Suprapubic skin (tissue), 4 donors: ENCODE measurements around the gene AKT1.

Experiments used
- CTCF ChIP-seq, 2 donors: fragments of 200-600 bp in 1 of 2; fragments of 450-650 bp in 1 of 2; sonication (generic) in 1 of 2; IDR thresholded peaks; one replicate each; pipeline ENCODE4 v1.5.1; 2016 to 2019; ENCODE audit warnings: antibody characterized with exemption in 2 of 2, mild to moderate bottlenecking in 1 of 2, moderate library complexity in 1 of 2
- POLR2A ChIP-seq, 2 donors: fragments of 450-650 bp; IDR thresholded peaks; one replicate each; pipeline ENCODE4 v1.6.1; 2017; ENCODE audit warnings: antibody characterized with exemption in 2 of 2, mild to moderate bottlenecking in 2 of 2, moderate library complexity in 2 of 2
- POLR2AphosphoS5 ChIP-seq, 3 donors: sonication (generic); formaldehyde crosslinking; IDR thresholded peaks; one replicate each; pipeline ENCODE4 v1.6.1; 2017; ENCODE audit warnings: antibody characterized with exemption in 3 of 3

- TF ChIP-seq CTCF (IDR thresholded peaks at IDR 0.05) (no peak), POLR2AphosphoS5 (IDR thresholded peaks at IDR 0.05) (no peak), POLR2A (IDR thresholded peaks at IDR 0.05) (no peak)
These were observed 56.5 kb downstream of the AKT1 start for GRCh38 chr14:104739026-104739425.
